ENCODE data around the gene RNF11. TPM values are rescaled to one million over a fixed set of nuclear protein-coding genes. Genes with fewer than 3 reads are reported as not detected.

Gene RNF11
- total and polyA plus RNA-seq, 4 donors = 24.1 to 102 (median 48.7) TPM

DNA sequence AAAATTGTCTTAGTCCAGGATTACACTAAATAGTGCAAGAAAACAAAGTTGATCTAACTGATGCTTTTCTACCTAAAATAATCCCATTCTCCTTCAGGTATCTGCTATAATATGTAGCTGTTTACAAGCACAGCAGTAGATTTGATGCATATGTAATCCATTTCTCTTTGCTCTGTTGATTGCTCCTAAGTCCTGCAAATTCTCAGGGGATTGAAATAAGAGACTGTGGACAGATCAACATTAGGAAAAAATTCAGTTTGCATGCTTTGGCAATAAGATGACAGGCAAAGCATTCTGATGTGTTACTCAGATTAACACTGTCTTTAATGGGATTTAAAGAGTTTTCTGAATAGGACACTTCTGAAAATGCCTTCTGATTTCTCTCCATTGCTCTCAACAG, 34.7 kb downstream of the RNF11 start:
- Histone ChIP-seq H3K27me3 (ENCODE audit: control insufficient read depth in 4 of 4, insufficient read depth in 4 of 4, low read length in 3 of 4) (no peaks in the 10 kb centered on the region), H3K9ac (ENCODE audit: low read depth in 1 of 2, low read length in 2 of 2) (no peak overlapping the region), H3K4me1 (ENCODE audit: control insufficient read depth in 4 of 4, insufficient read depth in 4 of 4, low read length in 3 of 4) (peaks cover 0 to 3% (median under 1%) of the 10 kb centered on the region in 4 donors), H3K36me3 (ENCODE audit: control insufficient read depth in 4 of 4, insufficient read depth in 3 of 4, low read depth in 1 of 4, low read length in 3 of 4) (peaks cover 2 to 20% (median 12%) of the 10 kb centered on the region in 4 donors), H3K9me3 (ENCODE audit: control insufficient read depth in 4 of 4, low read length in 3 of 4) (no peaks in the 10 kb centered on the region), H3K4me3 (ENCODE audit: low read depth in 1 of 3, low read length in 3 of 3) (no peak overlapping the region), H3K27ac (ENCODE audit: low read depth in 1 of 2, low read length in 2 of 2) (no peak overlapping the region)
- TF ChIP-seq SP1 (IDR thresholded peaks at IDR 0.05) (no peak), HNF4A (conservative IDR thresholded peaks at IDR 0.05) (no peak)
- DNase-seq (ENCODE audit: low spot score) = no peak

DNA sequence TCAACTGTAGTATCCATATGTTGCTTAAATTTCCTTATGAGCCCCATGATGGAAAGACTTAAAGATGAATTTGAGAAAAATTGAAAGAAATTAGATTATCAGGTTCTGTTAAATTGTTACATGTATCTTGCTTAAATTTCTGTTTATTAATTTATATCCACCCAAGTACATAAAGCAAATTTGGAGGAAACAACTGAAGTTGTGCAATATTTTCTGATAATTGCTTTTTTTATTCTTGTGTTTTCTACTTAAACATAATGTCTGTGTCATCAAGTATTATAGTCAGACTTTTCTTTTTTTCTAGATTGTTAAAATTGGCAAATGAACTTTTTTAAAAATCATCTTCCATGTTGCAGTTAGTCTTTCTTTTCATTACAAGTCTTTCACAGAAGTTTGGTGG, 36.8 kb downstream of the RNF11 start:
- Histone ChIP-seq H3K36me3 (ENCODE audit: control insufficient read depth in 4 of 4, insufficient read depth in 3 of 4, low read depth in 1 of 4, low read length in 3 of 4) (peaks cover 2 to 21% (median 14%) of the 10 kb centered on the region in 4 donors), H3K27me3 (ENCODE audit: control insufficient read depth in 4 of 4, insufficient read depth in 4 of 4, low read length in 3 of 4) (no peaks in the 10 kb centered on the region)
- DNase-seq (ENCODE audit: low spot score) = no peak

More for the DNA sequence above, 36.8 kb downstream of the RNF11 start:
- TF ChIP-seq FOXA2 (IDR thresholded peaks at IDR 0.05) (no peak), GABPA (IDR thresholded peaks at IDR 0.05 in 1 of 2, conservative IDR thresholded peaks at IDR 0.05 in 1 of 2) (no peak), YY1 (IDR thresholded peaks at IDR 0.05) (no peak), NR2F2 (IDR thresholded peaks at IDR 0.05) (no peak), SP1 (IDR thresholded peaks at IDR 0.05) (no peak), HNF4G (IDR thresholded peaks at IDR 0.05) (no peak), JUND (IDR thresholded peaks at IDR 0.05) (no peak), EGR1 (IDR thresholded peaks at IDR 0.05; ENCODE audit: low read depth in 2 of 2) (no peak), RAD21 (IDR thresholded peaks at IDR 0.05) (no peak), TAF1 (conservative IDR thresholded peaks at IDR 0.05) (no peak), HNF4A (conservative IDR thresholded peaks at IDR 0.05) (no peak), RXRA (IDR thresholded peaks at IDR 0.05) (no peak), FOXA1 (IDR thresholded peaks at IDR 0.05) (no peak)
- TF ChIP-seq, protein P1, sequence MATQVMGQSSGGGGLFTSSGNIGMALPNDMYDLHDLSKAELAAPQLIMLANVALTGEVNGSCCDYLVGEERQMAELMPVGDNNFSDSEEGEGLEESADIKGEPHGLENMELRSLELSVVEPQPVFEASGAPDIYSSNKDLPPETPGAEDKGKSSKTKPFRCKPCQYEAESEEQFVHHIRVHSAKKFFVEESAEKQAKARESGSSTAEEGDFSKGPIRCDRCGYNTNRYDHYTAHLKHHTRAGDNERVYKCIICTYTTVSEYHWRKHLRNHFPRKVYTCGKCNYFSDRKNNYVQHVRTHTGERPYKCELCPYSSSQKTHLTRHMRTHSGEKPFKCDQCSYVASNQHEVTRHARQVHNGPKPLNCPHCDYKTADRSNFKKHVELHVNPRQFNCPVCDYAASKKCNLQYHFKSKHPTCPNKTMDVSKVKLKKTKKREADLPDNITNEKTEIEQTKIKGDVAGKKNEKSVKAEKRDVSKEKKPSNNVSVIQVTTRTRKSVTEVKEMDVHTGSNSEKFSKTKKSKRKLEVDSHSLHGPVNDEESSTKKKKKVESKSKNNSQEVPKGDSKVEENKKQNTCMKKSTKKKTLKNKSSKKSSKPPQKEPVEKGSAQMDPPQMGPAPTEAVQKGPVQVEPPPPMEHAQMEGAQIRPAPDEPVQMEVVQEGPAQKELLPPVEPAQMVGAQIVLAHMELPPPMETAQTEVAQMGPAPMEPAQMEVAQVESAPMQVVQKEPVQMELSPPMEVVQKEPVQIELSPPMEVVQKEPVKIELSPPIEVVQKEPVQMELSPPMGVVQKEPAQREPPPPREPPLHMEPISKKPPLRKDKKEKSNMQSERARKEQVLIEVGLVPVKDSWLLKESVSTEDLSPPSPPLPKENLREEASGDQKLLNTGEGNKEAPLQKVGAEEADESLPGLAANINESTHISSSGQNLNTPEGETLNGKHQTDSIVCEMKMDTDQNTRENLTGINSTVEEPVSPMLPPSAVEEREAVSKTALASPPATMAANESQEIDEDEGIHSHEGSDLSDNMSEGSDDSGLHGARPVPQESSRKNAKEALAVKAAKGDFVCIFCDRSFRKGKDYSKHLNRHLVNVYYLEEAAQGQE (IDR thresholded peaks at IDR 0.05) = no peak
- TF ChIP-seq, protein P2, sequence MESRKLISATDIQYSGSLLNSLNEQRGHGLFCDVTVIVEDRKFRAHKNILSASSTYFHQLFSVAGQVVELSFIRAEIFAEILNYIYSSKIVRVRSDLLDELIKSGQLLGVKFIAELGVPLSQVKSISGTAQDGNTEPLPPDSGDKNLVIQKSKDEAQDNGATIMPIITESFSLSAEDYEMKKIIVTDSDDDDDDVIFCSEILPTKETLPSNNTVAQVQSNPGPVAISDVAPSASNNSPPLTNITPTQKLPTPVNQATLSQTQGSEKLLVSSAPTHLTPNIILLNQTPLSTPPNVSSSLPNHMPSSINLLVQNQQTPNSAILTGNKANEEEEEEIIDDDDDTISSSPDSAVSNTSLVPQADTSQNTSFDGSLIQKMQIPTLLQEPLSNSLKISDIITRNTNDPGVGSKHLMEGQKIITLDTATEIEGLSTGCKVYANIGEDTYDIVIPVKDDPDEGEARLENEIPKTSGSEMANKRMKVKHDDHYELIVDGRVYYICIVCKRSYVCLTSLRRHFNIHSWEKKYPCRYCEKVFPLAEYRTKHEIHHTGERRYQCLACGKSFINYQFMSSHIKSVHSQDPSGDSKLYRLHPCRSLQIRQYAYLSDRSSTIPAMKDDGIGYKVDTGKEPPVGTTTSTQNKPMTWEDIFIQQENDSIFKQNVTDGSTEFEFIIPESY (IDR thresholded peaks at IDR 0.05) = no peak
- TF ChIP-seq, protein P3, sequence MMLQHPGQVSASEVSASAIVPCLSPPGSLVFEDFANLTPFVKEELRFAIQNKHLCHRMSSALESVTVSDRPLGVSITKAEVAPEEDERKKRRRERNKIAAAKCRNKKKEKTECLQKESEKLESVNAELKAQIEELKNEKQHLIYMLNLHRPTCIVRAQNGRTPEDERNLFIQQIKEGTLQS (IDR thresholded peaks at IDR 0.05) = no peak
- TF ChIP-seq, protein P4, sequence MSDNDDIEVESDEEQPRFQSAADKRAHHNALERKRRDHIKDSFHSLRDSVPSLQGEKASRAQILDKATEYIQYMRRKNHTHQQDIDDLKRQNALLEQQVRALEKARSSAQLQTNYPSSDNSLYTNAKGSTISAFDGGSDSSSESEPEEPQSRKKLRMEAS (IDR thresholded peaks at IDR 0.05) = no peak
- TF ChIP-seq, protein P5, sequence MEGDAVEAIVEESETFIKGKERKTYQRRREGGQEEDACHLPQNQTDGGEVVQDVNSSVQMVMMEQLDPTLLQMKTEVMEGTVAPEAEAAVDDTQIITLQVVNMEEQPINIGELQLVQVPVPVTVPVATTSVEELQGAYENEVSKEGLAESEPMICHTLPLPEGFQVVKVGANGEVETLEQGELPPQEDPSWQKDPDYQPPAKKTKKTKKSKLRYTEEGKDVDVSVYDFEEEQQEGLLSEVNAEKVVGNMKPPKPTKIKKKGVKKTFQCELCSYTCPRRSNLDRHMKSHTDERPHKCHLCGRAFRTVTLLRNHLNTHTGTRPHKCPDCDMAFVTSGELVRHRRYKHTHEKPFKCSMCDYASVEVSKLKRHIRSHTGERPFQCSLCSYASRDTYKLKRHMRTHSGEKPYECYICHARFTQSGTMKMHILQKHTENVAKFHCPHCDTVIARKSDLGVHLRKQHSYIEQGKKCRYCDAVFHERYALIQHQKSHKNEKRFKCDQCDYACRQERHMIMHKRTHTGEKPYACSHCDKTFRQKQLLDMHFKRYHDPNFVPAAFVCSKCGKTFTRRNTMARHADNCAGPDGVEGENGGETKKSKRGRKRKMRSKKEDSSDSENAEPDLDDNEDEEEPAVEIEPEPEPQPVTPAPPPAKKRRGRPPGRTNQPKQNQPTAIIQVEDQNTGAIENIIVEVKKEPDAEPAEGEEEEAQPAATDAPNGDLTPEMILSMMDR (IDR thresholded peaks at IDR 0.05; ENCODE audit: low read depth, low read length, missing input control) = no peak
- Histone ChIP-seq H3K4me1 (ENCODE audit: control insufficient read depth in 4 of 4, insufficient read depth in 4 of 4, low read length in 3 of 4) (peaks cover 0 to 3% (median 0%) of the 10 kb centered on the region in 4 donors), H3K27ac (ENCODE audit: low read depth in 1 of 2, low read length in 2 of 2) (no peak overlapping the region), H3K9ac (ENCODE audit: low read depth in 1 of 2, low read length in 2 of 2) (no peak overlapping the region), H3K4me3 (ENCODE audit: low read depth in 1 of 3, low read length in 3 of 3) (no peak overlapping the region), H3K9me3 (ENCODE audit: control insufficient read depth in 4 of 4, low read length in 3 of 4) (no peaks in the 10 kb centered on the region)
